Adrenal gland (tissue), 5 donors: ENCODE measurements around the gene CCDC177.

Experiments
- POLR2A ChIP-seq, 2 donors: fragments of 450-650 bp; IDR thresholded peaks; one replicate each; pipeline ENCODE4 v1.6.1; 2017; ENCODE audit warnings: antibody characterized with exemption in 2 of 2, mild to moderate bottlenecking in 2 of 2, moderate library complexity in 1 of 2
- TF ChIP-seq, protein P1 (sequence below), 6 experiments: fragments of 450-650 bp in 4 of 6; fragments of 200-600 bp in 2 of 6; sonication (generic) in 1 of 6; IDR thresholded peaks; 1 replicate in 5 of 6; 2 replicates in 1 of 6; pipeline versions ENCODE4 v1.5.1 to v1.8.0; 2016 to 2021; ENCODE audit warnings: antibody characterized with exemption in 6 of 6, mild to moderate bottlenecking in 2 of 6, moderate library complexity in 1 of 6
- donor health status: DM: no; HTN: no; CAD: no.

DNA sequence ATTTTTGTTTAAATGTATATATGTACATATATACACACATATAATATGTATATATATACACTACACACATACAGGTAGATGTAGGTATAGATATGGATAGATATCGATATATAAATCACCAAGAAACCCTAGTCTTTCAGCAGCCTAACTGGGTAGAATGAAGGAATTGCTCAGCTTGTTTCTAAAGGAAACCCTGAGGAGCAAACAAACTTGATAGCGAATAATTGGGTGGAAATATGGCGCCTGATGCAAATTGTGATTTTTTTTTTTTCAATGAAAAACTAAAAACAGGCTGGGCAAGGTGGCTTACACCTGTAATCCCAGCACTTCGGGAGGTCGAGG, 254 bp upstream of the CCDC177 start:
- TF ChIP-seq, protein P1, sequence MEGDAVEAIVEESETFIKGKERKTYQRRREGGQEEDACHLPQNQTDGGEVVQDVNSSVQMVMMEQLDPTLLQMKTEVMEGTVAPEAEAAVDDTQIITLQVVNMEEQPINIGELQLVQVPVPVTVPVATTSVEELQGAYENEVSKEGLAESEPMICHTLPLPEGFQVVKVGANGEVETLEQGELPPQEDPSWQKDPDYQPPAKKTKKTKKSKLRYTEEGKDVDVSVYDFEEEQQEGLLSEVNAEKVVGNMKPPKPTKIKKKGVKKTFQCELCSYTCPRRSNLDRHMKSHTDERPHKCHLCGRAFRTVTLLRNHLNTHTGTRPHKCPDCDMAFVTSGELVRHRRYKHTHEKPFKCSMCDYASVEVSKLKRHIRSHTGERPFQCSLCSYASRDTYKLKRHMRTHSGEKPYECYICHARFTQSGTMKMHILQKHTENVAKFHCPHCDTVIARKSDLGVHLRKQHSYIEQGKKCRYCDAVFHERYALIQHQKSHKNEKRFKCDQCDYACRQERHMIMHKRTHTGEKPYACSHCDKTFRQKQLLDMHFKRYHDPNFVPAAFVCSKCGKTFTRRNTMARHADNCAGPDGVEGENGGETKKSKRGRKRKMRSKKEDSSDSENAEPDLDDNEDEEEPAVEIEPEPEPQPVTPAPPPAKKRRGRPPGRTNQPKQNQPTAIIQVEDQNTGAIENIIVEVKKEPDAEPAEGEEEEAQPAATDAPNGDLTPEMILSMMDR (IDR thresholded peaks at IDR 0.05) = peak in 2 of 6 experiments; percentile 29 to 30
- TF ChIP-seq POLR2A (IDR thresholded peaks at IDR 0.05) = no peak
